Cardiac muscle cell (in vitro differentiated cells and primary cell): ENCODE measurements around the gene ADAR. TPM values are rescaled to one million over a fixed set of nuclear protein-coding genes. Genes with fewer than 3 reads are reported as not detected.

Experiments used
- DNase-seq, 2 donors: peaks; one replicate each; pipeline versions ENCODE4 v3.0.0 to v3.0.0-alpha.2; 2010 to 2017; ENCODE audit warnings: low read depth in 1 of 2, low spot score in 1 of 2
- H3K27ac ChIP-seq: fragments of 200-600 bp; sonication (generic); 2 replicates; pipeline ENCODE4 v1.5.1; 2016
- H3K27me3 ChIP-seq: fragments of 200-600 bp; sonication (generic); 2 replicates; pipeline ENCODE4 v1.6.0; 2016; ENCODE audit warnings: control low read depth
- H3K36me3 ChIP-seq: fragments of 200-600 bp; sonication (generic); 2 replicates; pipeline ENCODE4 v1.5.1; 2016; ENCODE audit warnings: control low read depth
- H3K4me1 ChIP-seq: fragments of 200-600 bp; sonication (generic); 2 replicates; pipeline ENCODE4 v1.8.1; 2017; ENCODE audit warnings: low read depth, mild to moderate bottlenecking, mixed run types
- H3K4me3 ChIP-seq: fragments of 200-600 bp; sonication (generic); 2 replicates; pipeline ENCODE4 v1.5.1; 2016; ENCODE audit warnings: mild to moderate bottlenecking
- H3K9me3 ChIP-seq: fragments of 200-600 bp; sonication (generic); 2 replicates; pipeline ENCODE4 v1.5.1; 2017; ENCODE audit warnings: low read depth, mild to moderate bottlenecking, control low read depth
- CTCF ChIP-seq: IDR thresholded peaks from 2 replicates; pipeline ENCODE4 v1.5.1; 2012; ENCODE audit warnings: low read depth, mild to moderate bottlenecking, low read length
- polyA plus RNA-seq: library from polyadenylated mRNA; unstranded; fragments of >200 nt; fragmentation: Nextera tagmentation; extraction: Ambion mirVana; gene quantifications from 2 replicates; pipeline ENCODE4 v1.2.1, GENCODE V29; 2016
- total RNA-seq: library from RNA; depleted of rRNA; stranded (reverse); fragments of >200 nt; gene quantifications from 2 replicates; pipeline ENCODE4 v1.2.3, GENCODE V29; 2016

ADAR gene
- total and polyA plus RNA-seq, 2 experiments from 2014 or later = 47.5 to 74.3 TPM

- Histone ChIP-seq H3K36me3 (peaks cover 19% of the 10 kb centered on the region), H3K27ac (peak overlapping the region; percentile 88), H3K4me1 (peaks cover 15% of the 10 kb centered on the region), H3K27me3 (no peaks in the 10 kb centered on the region), H3K9me3 (no peaks in the 10 kb centered on the region), H3K4me3 (peak overlapping the region; percentile 63)
- TF ChIP-seq CTCF = no peak
- DNase-seq = peak; percentile 99 to 100
Measured at GRCh38 chr1:154558720-154559465, 49.1 kb downstream of the ADAR start.

GRCh38 chr1:154557939-154558719, 49.9 kb downstream of the ADAR start, which contains the start of gene UBE2Q1:
TSS of gene UBE2Q1 (minus strand) at chr1:154558662. CDS start at chr1:154558553, 109 bp downstream.
- DNase-seq = peak; percentile 25 to 61
- no peak for TF ChIP-seq CTCF
- H3K27ac ChIP-seq = peak within 1 kb of the TSS; percentile 88
- no peaks in the 10 kb centered on the region for H3K27me3 ChIP-seq
- no peaks in the 10 kb centered on the region for H3K9me3 ChIP-seq
- peak within 1 kb of the TSS; percentile 63 for H3K4me3 ChIP-seq
- peaks cover 25% of the 10 kb centered on the region for H3K36me3 ChIP-seq
- H3K4me1 ChIP-seq = peaks cover 20% of the 10 kb centered on the region

- TF ChIP-seq CTCF = no peak
- no peaks in the 10 kb centered on the region for H3K27me3 ChIP-seq
- H3K27ac ChIP-seq = peak overlapping the region; percentile 81
- peaks cover 33% of the 10 kb centered on the region for H3K36me3 ChIP-seq
- peaks cover 20% of the 10 kb centered on the region for H3K4me1 ChIP-seq
- DNase-seq = no peak
- H3K9me3 ChIP-seq = no peaks in the 10 kb centered on the region
- peak overlapping the region; percentile 63 for H3K4me3 ChIP-seq
Measured at GRCh38 chr1:154557248-154557938, 50.6 kb downstream of the ADAR start.

GRCh38 chr1:154556422-154556821, 51.6 kb downstream of the ADAR start:
- Histone ChIP-seq H3K9me3 (no peaks in the 10 kb centered on the region), H3K27ac (peak overlapping the region; percentile 81), H3K27me3 (no peaks in the 10 kb centered on the region), H3K36me3 (peaks cover 39% of the 10 kb centered on the region), H3K4me1 (peaks cover 20% of the 10 kb centered on the region), H3K4me3 (peak overlapping the region; percentile 63)
- DNase-seq = peak; percentile 63 to 70
- TF ChIP-seq CTCF = no peak
